A549 (cell line): ENCODE results near the gene DCDC2. TPM values are rescaled to one million over a fixed set of nuclear protein-coding genes. Genes with fewer than 3 reads are reported as not detected.
A peak's percentile ranks its signal among the peaks of the same experiment; 100 is the strongest.

Source experiments
- ATAC-seq, 2 experiments: fragments of 200-7000 bp in 1 of 2; fragments of >200 bp in 1 of 2; cut with Nextera tagmentation in 1 of 2; cut with Tn5 transposase in 1 of 2; 3 replicates each; pipeline versions ENCODE4 v1.8.0 to v1.9.1; 2018 to 2020; ENCODE audit warnings: mild to moderate bottlenecking in 1 of 2, moderate library complexity in 1 of 2
- CTCF ChIA-PET: fragments of 300-600 bp; sonication (Branson Sonifier 250); formaldehyde crosslinking; extraction: SDS; loops from one replicate; lab custom pipeline; 2021; ENCODE audit warnings: antibody characterized with exemption, inconsistent platforms; lab: Yijun Ruan, JAX
- POLR2A ChIA-PET: fragments of 350-600 bp; formaldehyde crosslinking; extraction: SDS; loops from one replicate; lab custom pipeline; 2021; ENCODE audit warnings: antibody characterized with exemption, inconsistent platforms; lab: Yijun Ruan, JAX
- DNase-seq, 2 experiments: peaks; one replicate each; pipeline versions ENCODE4 v3.0.0 to v3.0.0-alpha.2; 2011 to 2016; ENCODE audit warnings: low read depth in 1 of 2, low spot score in 1 of 2
- FAIRE-seq: peaks from 2 replicates; lab custom pipeline; 2011; peaks lifted over from hg19 to GRCh38; lab: Jason Lieb, UNC
- H3K27ac ChIP-seq, 2 experiments: fragments of >200 bp; sonication (Bioruptor Twin); formaldehyde crosslinking; 3 replicates each; pipeline ENCODE4 v1.5.1; 2016 to 2017
- H3K4me1 ChIP-seq: fragments of >200 bp; sonication (Bioruptor Twin); formaldehyde crosslinking; 3 replicates; pipeline ENCODE4 v1.6.1; 2016
- H3K4me2 ChIP-seq: fragments of >200 bp; sonication (Bioruptor Twin); formaldehyde crosslinking; 3 replicates; pipeline ENCODE4 v1.6.1; 2016
- H3K4me3 ChIP-seq: fragments of >200 bp; sonication (Bioruptor Twin); formaldehyde crosslinking; 3 replicates; pipeline ENCODE4 v1.5.1; 2016
- H3K9me3 ChIP-seq: fragments of >200 bp; sonication (Bioruptor Twin); formaldehyde crosslinking; 3 replicates; pipeline ENCODE4 v1.6.1; 2016
- ATOH8 ChIP-seq: fragments of 250-450 bp; sonication (Bioruptor Pico); IDR thresholded peaks from 2 replicates; pipeline ENCODE4 v1.5.0; 2020; ENCODE audit warnings: low read depth, mild to moderate bottlenecking, moderate library complexity
- BCL3 ChIP-seq: fragments of >200 bp; sonication (Bioruptor Twin); formaldehyde crosslinking; IDR thresholded peaks from 3 replicates; pipeline ENCODE4 v1.6.1; 2016
- CBX8 ChIP-seq: fragments of 200-600 bp; sonication (generic); IDR thresholded peaks from 2 replicates; pipeline ENCODE4 v1.6.1; 2016
- CTCF ChIP-seq: fragments of >200 bp; sonication (Bioruptor Twin); formaldehyde crosslinking; IDR thresholded peaks from 3 replicates; pipeline ENCODE4 v1.5.1; 2016
- EHMT2 ChIP-seq: fragments of 200-600 bp; sonication (generic); IDR thresholded peaks from 2 replicates; pipeline ENCODE4 v1.6.1; 2016; ENCODE audit warnings: antibody characterized with exemption, low read depth, mild to moderate bottlenecking, moderate library complexity
- FOSL2 ChIP-seq, 2 experiments: fragments of 450-650 bp in 1 of 2; fragments of >200 bp in 1 of 2; sonication (Bioruptor Twin) in 1 of 2; formaldehyde crosslinking; IDR thresholded peaks; 2 replicates each; pipeline versions ENCODE4 v1.5.0 to v1.6.1; 2016 to 2020; ENCODE audit warnings: mild to moderate bottlenecking in 1 of 2, moderate library complexity in 1 of 2
- HES2 ChIP-seq: fragments of >200 bp; sonication (Bioruptor Twin); formaldehyde crosslinking; IDR thresholded peaks from 2 replicates; pipeline ENCODE4 v1.6.1; 2016
- JUN ChIP-seq, 2 experiments: fragments of >200 bp; sonication (Bioruptor Twin); formaldehyde crosslinking; IDR thresholded peaks; 2 replicates in 1 of 2; 3 replicates in 1 of 2; pipeline ENCODE4 v1.6.1; 2016 to 2017
- JUNB ChIP-seq: fragments of >200 bp; sonication (Bioruptor Twin); formaldehyde crosslinking; IDR thresholded peaks from 2 replicates; pipeline ENCODE4 v1.6.1; 2016
- KDM1A ChIP-seq: fragments of 200-600 bp; sonication (generic); IDR thresholded peaks from 2 replicates; pipeline ENCODE4 v1.6.1; 2016; ENCODE audit warnings: low read depth, mild to moderate bottlenecking
- KDM5A ChIP-seq: fragments of 200-600 bp; sonication (generic); IDR thresholded peaks from 2 replicates; pipeline ENCODE4 v1.6.1; 2016; ENCODE audit warnings: antibody characterized with exemption, mild to moderate bottlenecking
- MAX ChIP-seq: IDR thresholded peaks from 2 replicates; pipeline ENCODE4 v1.6.1; 2012
- MAZ ChIP-seq: fragments of 150-350 bp; IDR thresholded peaks from 2 replicates; pipeline ENCODE4 v1.6.1; 2014; ENCODE audit warnings: antibody characterized with exemption, low read depth, low read length, borderline replicate concordance
- NR3C1 ChIP-seq: fragments of >200 bp; sonication (Bioruptor Twin); formaldehyde crosslinking; IDR thresholded peaks from 3 replicates; pipeline ENCODE4 v1.6.1; 2017
- PHF8 ChIP-seq: fragments of 200-600 bp; sonication (generic); IDR thresholded peaks from 2 replicates; pipeline ENCODE4 v1.6.1; 2016; ENCODE audit warnings: low read depth, mild to moderate bottlenecking, antibody characterized with exemption, moderate library complexity, borderline replicate concordance
- POLR2A ChIP-seq: IDR thresholded peaks from 2 replicates; pipeline ENCODE4 v1.6.1; 2012; ENCODE audit warnings: mild to moderate bottlenecking, low read length
- SREBF2 ChIP-seq: fragments of 450-650 bp; IDR thresholded peaks from 2 replicates; pipeline ENCODE4 v1.6.1; 2014; ENCODE audit warnings: mild to moderate bottlenecking, moderate library complexity
- ZC3H11A ChIP-seq: fragments of 450-650 bp; IDR thresholded peaks from 2 replicates; pipeline ENCODE4 v1.6.1; 2014; ENCODE audit warnings: antibody characterized with exemption, mild to moderate bottlenecking
- ZFP36 ChIP-seq: fragments of 450-650 bp; IDR thresholded peaks from 2 replicates; pipeline ENCODE4 v1.6.1; 2014; ENCODE audit warnings: borderline replicate concordance; ENCODE audit not compliant: partially characterized antibody
- ZNF302 ChIP-seq: fragments of 250-450 bp; sonication (Bioruptor Pico); IDR thresholded peaks from 2 replicates; pipeline ENCODE4 v1.9.0; 2021; ENCODE audit warnings: inconsistent platforms, mild to moderate bottlenecking, moderate library complexity
- WGBS: methylation state at CpG from one replicate; pipeline ENCODE4 v1.1.6; 2017; ENCODE audit errors: missing lambda C conversion rate; 5-methylcytosine and 5-hydroxymethylcytosine counted together
- polyA plus RNA-seq, 4 experiments: library from polyadenylated mRNA; depleted of rRNA in 3 of 4; stranded (reverse); fragments of >200 nt; fragmentation: RNase III in 1 of 4; extraction: RNeasy Plus Mini Kit Qiagen cat#74134 plus additional on column Dnase treatment in 1 of 4; gene quantifications; 2 replicates in 3 of 4; 3 replicates in 1 of 4; pipeline ENCODE4 v1.2.3, GENCODE V29; 2011 to 2017

The DCDC2 gene
- polyA plus RNA-seq, 2 of the 4 experiments (the other 2 are of a cell fraction) = 9.1 to 9.4 TPM

GRCh38 chr6:24405262-24405661 is 47.4 kb upstream of the DCDC2 start:
- WGBS = 87% methylated on average over 5 of the region's 5 CpGs
- DNase-seq = no peak
- Histone ChIP-seq H3K27ac (no peak overlapping the region), H3K4me3 (no peak overlapping the region), H3K9me3 (no peaks in the 10 kb centered on the region), H3K4me1 (peaks cover 16% of the 10 kb centered on the region), H3K4me2 (peak overlapping the region; percentile 74; the same call in 1 of the 3 replicates)
- ATAC-seq = no peak
- no peak for TF ChIP-seq KDM5A
- TF ChIP-seq ZNF302 (CRISPR knock-in tag) = no peak
- no peak for TF ChIP-seq HES2
- no peak for TF ChIP-seq MAX
- TF ChIP-seq EHMT2 = no peak
- TF ChIP-seq SREBF2 = no peak
- TF ChIP-seq ZC3H11A = no peak
- no peak for TF ChIP-seq CTCF
- no peak for TF ChIP-seq CBX8
- no peak for TF ChIP-seq JUNB
- no peak for TF ChIP-seq POLR2A
- TF ChIP-seq ZFP36 = no peak
- POLR2A ChIA-PET = no interaction called here
- no peak for FAIRE-seq
- CTCF ChIA-PET = interaction anchor here (1.3 kb wide), 1 partner anchor 45 kb away, joined by 4 read pairs; no protein-coding TSS in a partner anchor

- 3% methylated on average over 12 of the region's 12 CpGs for WGBS
- peaks cover 16% of the 10 kb centered on the region for H3K4me1 ChIP-seq
- TF ChIP-seq KDM1A (no peak), CBX8 (no peak), CTCF (no peak), ZC3H11A (no peak), NR3C1 (no peak), ZNF302 (CRISPR knock-in tag) (no peak)
- H3K4me3 ChIP-seq = peak overlapping the region; percentile 95
- DNase-seq = no peak
- CTCF ChIA-PET = interaction anchor here (0.5 to 1.3 kb wide), 2 partner anchors 28 to 43 kb away, joined by 3 to 4 read pairs; no protein-coding TSS in a partner anchor
- ATAC-seq = no peak
- no peak for FAIRE-seq
- peak overlapping the region; percentile 74 for H3K4me2 ChIP-seq
- H3K27ac ChIP-seq = peak overlapping the region; percentile 88 to 90
- POLR2A ChIA-PET = no interaction called here
- no peaks in the 10 kb centered on the region for H3K9me3 ChIP-seq
Observed at GRCh38 chr6:24403501-24403824, 45.6 kb upstream of the DCDC2 start.

GRCh38 chr6:24402697-24403500 is 45.0 kb upstream of the DCDC2 start, which contains the start of gene MRS2:
MRS2 (plus strand) TSS chr6:24402936; CDS start chr6:24403047, 111 bp downstream.
- H3K4me2 ChIP-seq = peak within 1 kb of the TSS; percentile 74
- ATAC-seq = peak; percentile 99
- TF ChIP-seq POLR2A = peak; percentile 94
- no peak for TF ChIP-seq MAZ
- peak; percentile 66 for TF ChIP-seq MAX
- TF ChIP-seq NR3C1 = no peak
- peak in 1 of 2 experiments; percentile 37; a peak in 1 of 5 replicates for TF ChIP-seq JUN (IDR thresholded peaks at IDR 0.05)
- TF ChIP-seq PHF8 = peak; percentile 37; the same call in 1 of the 2 replicates
- peak; percentile 76; the same call in 2 of the 3 replicates for TF ChIP-seq BCL3
- TF ChIP-seq ATOH8 = no peak
- no peak for TF ChIP-seq FOSL2 (IDR thresholded peaks at IDR 0.05)
- TF ChIP-seq FOSL2 (CRISPR knock-in tag; IDR thresholded peaks at IDR 0.05) = no peak
- TF ChIP-seq, all 56 proteins: peak for 5
- POLR2A ChIA-PET = interaction anchor here (1.0 kb wide), 1 partner anchor 43 kb away, joined by 4 read pairs; no protein-coding TSS in a partner anchor
- 0% methylated on average over 20 of the region's 63 CpGs for WGBS
- Histone ChIP-seq H3K4me1 (peaks cover 16% of the 10 kb centered on the region), H3K4me3 (peak within 1 kb of the TSS; percentile 95), H3K27ac (peak within 1 kb of the TSS; percentile 88 to 90), H3K9me3 (no peaks in the 10 kb centered on the region)
- peak; percentile 63 to 86 for DNase-seq
- FAIRE-seq = no peak
- CTCF ChIA-PET = interaction anchor here (0.5 to 1.3 kb wide), 2 partner anchors 29 to 43 kb away, joined by 3 to 4 read pairs; no protein-coding TSS in a partner anchor
